SKM-1 (cell line): ENCODE measurements around the gene ANKRD40.
"Not testable (repeated sequence)": the region's sequence is repeated elsewhere in the genome, so short reads cannot be mapped to it uniquely, and the experiment has no call there.

Source experiments
- DNase-seq: peaks from one replicate; lab custom pipeline; 2025; ENCODE audit not compliant: unreplicated experiment; lab: John Stamatoyannopoulos, UW

The ANKRD40 gene

GRCh38 chr17:50707289-50708049 lies at the start of gene ANKRD40:
TSS of gene ANKRD40 (minus strand) at chr17:50707914. CDS start at chr17:50707654, 260 bp downstream.
- DNase-seq = peak; percentile 87

- no peak for DNase-seq
Observed at GRCh38 chr17:50754521-50754920, 46.8 kb upstream of the ANKRD40 start.

GRCh38 chr17:50749245-50749644 lies 41.5 kb upstream of the ANKRD40 start:
- DNase-seq = no peak

GRCh38 chr17:50745631-50746030 lies 37.9 kb upstream of the ANKRD40 start:
- no peak for DNase-seq

- no peak for DNase-seq
Observed at GRCh38 chr17:50739098-50739497, 31.4 kb upstream of the ANKRD40 start.

GRCh38 chr17:50737118-50737698 lies 29.5 kb upstream of the ANKRD40 start:
- no peak for DNase-seq

- DNase-seq = no peak
Observed at GRCh38 chr17:50735287-50735686, 27.6 kb upstream of the ANKRD40 start.

- DNase-seq = no peak
Observed at GRCh38 chr17:50731575-50732460, 24.1 kb upstream of the ANKRD40 start.

- DNase-seq = no peak
Observed at GRCh38 chr17:50728881-50729765, 21.4 kb upstream of the ANKRD40 start.

- no peak for DNase-seq
Observed at GRCh38 chr17:50728112-50728429, 20.4 kb upstream of the ANKRD40 start.

- no peak for DNase-seq
Observed at GRCh38 chr17:50725769-50726655, 18.3 kb upstream of the ANKRD40 start.

GRCh38 chr17:50724622-50725021 lies 16.9 kb upstream of the ANKRD40 start:
- not testable (repeated sequence) for DNase-seq

- DNase-seq = no peak
Observed at GRCh38 chr17:50722746-50723145, 15.0 kb upstream of the ANKRD40 start.

GRCh38 chr17:50721194-50722010 lies 13.7 kb upstream of the ANKRD40 start:
- DNase-seq = no peak

GRCh38 chr17:50719924-50720794 lies 12.4 kb upstream of the ANKRD40 start:
- no peak for DNase-seq

GRCh38 chr17:50719144-50719923 lies 11.6 kb upstream of the ANKRD40 start, which contains the start of gene LUC7L3:
TSS of gene LUC7L3 (plus strand) at chr17:50719603. CDS start at chr17:50719733, 130 bp downstream.
- peak; percentile 75 for DNase-seq

- DNase-seq = no peak
Observed at GRCh38 chr17:50715471-50715870, 7.8 kb upstream of the ANKRD40 start.
